Measurements from ENCODE around the gene LRRC8B. TPM values are rescaled to one million over a fixed set of nuclear protein-coding genes. Genes with fewer than 3 reads are reported as not detected.

LRRC8B gene
- total and polyA plus RNA-seq, 9 of the 15 experiments (the other 6 are each of a cell fraction or from before 2014, with no cell fraction given) = 4.3 to 43.7 (median 14.4) TPM

DNA sequence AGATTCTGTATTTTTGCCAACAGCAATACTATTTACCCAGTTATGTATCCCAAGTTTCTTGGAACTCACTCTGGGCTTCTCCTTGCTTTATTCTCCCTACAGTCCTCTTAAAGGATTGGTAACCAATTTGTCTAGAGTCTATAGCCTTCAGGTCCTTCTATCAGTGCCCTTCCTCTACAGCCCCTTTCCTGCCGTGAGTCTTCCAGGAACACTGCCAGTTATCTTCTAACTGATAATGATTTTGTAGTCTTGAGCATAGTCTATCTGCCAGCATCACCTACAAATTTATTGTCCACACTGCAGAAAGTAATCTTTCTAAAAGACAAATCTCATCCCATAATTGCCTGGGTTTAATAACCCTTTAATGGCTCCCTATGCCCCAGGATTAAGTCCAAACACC is 8.2 kb downstream of the LRRC8B start:
- Histone ChIP-seq H3K4me2 (ENCODE audit: insufficient read depth, low read length) (peak overlapping the region; percentile 23), H3K4me3 (no peak overlapping the region), H3K79me2 (ENCODE audit: control insufficient read depth, insufficient read depth, low read length) (peaks cover 97% of the 10 kb centered on the region), H3K9me1 (ENCODE audit: control insufficient read depth, insufficient read depth, low read length) (no peaks in the 10 kb centered on the region), H3K27ac (ENCODE audit: extremely low read depth, low read depth, low read length) (peak overlapping the region; percentile 9; the same call in 2 of the 3 replicates), H3K27me3 (ENCODE audit: control insufficient read depth in 2 of 2, insufficient read depth in 2 of 2, low read length in 2 of 2) (no peaks in the 10 kb centered on the region), H4K20me1 (replicated peaks; ENCODE audit: control insufficient read depth, insufficient read depth, low read length) (peaks cover 5% of the 10 kb centered on the region; the same call in 1 of the 2 replicates), H3K36me3 (ENCODE audit: control insufficient read depth, insufficient read depth, low read length) (peaks cover 79% of the 10 kb centered on the region), H2AFZ (ENCODE audit: low read depth, low read length) (no peak overlapping the region), H3K9me3 (replicated peaks; ENCODE audit: control insufficient read depth, insufficient read depth, low read depth, low read length) (peaks cover 9% of the 10 kb centered on the region), H3K4me1 (replicated peaks in 1 of 2; ENCODE audit: control insufficient read depth in 2 of 2, insufficient read depth in 2 of 2, low read length in 2 of 2) (peaks cover 4 to 67% of the 10 kb centered on the region in 2 experiments; a peak in 4 of 5 replicates), H3K9ac (ENCODE audit: insufficient read depth in 1 of 2, low read depth in 2 of 2, low read length in 2 of 2) (no peak overlapping the region)
- no TSS peak for BruUV-seq (replicated peaks)
- DNase-seq (ENCODE audit: extremely low read depth in 1 of 4, low spot score in 3 of 4) = no peak
- in situ Hi-C loops (cut with MboI) (no loop called here), intact Hi-C loops (cut with micrococcal nuclease) (loop anchor here (10.0 kb wide), 1 partner anchor 172 kb away; no protein-coding TSS in a partner anchor)
- 0% methylated on average over 1 of the region's 1 CpG for WGBS (ENCODE audit: insufficient coverage, low coverage, missing lambda C conversion rate)
- ATAC-seq = no peak
- FAIRE-seq = no peak
- TF ChIP-seq SIN3B (IDR thresholded peaks at IDR 0.05; ENCODE audit: low read depth) = no peak
- TF ChIP-seq, protein P1, sequence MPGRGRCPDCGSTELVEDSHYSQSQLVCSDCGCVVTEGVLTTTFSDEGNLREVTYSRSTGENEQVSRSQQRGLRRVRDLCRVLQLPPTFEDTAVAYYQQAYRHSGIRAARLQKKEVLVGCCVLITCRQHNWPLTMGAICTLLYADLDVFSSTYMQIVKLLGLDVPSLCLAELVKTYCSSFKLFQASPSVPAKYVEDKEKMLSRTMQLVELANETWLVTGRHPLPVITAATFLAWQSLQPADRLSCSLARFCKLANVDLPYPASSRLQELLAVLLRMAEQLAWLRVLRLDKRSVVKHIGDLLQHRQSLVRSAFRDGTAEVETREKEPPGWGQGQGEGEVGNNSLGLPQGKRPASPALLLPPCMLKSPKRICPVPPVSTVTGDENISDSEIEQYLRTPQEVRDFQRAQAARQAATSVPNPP (IDR thresholded peaks at IDR 0.05; ENCODE audit: borderline replicate concordance, insufficient read depth, insufficient read length) = no peak
- TF ChIP-seq, protein P2, sequence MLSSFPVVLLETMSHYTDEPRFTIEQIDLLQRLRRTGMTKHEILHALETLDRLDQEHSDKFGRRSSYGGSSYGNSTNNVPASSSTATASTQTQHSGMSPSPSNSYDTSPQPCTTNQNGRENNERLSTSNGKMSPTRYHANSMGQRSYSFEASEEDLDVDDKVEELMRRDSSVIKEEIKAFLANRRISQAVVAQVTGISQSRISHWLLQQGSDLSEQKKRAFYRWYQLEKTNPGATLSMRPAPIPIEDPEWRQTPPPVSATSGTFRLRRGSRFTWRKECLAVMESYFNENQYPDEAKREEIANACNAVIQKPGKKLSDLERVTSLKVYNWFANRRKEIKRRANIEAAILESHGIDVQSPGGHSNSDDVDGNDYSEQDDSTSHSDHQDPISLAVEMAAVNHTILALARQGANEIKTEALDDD (IDR thresholded peaks at IDR 0.05) = peak; percentile 65
- TF ChIP-seq RB1 (IDR thresholded peaks at IDR 0.05; ENCODE audit: low read depth) = no peak
- CTCF ChIA-PET (ENCODE audit: low intra/inter-chr PET ratio) = no interaction called here
- POLR2A ChIA-PET = interaction anchor here (0.6 to 1.0 kb wide), 3 partner anchors 9 to 1620 kb away, joined by 3 to 5 read pairs (median 3); no protein-coding TSS in a partner anchor
